SK-N-MC (cell line): ENCODE data around the gene ZDHHC11.

Source experiments
- EZH2 ChIP-seq: fragments of 200-600 bp; sonication (generic); IDR thresholded peaks from one replicate; pipeline ENCODE4 v1.6.1; 2017; ENCODE audit warnings: antibody characterized with exemption
- FOXP2 ChIP-seq: optimal IDR thresholded peaks from 2 replicates; pipeline ENCODE3; 2011; ENCODE audit warnings: mild to moderate bottlenecking, moderate library complexity; ENCODE audit not compliant: insufficient read depth; ENCODE audit errors: extremely low read length, control extremely low read depth
- POLR2AphosphoS5 ChIP-seq: IDR thresholded peaks from 2 replicates; pipeline ENCODE4 v1.6.1; 2012; ENCODE audit warnings: mild to moderate bottlenecking, low read depth, low read length, borderline replicate concordance

DNA sequence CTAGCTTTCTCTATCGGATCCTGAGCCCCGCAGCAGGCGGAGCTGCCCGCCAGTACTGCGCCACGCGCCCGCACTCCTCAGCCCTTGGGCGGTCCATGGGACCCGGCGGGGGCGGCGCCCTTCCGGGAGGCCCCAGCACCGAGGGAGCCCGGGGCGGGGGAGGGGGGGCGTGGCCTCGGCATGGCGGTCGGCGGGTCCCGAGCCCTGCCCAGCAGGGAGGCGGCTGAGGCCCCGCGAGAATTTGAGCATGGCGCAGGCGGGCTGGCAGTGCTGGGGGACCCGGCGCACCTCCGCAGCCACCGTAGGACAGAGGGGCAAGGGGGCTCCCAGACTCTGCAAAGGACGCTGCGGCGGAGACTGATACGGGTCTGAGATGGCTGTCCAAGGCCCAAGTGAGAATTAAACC is 73.0 kb downstream of the ZDHHC11 start:
- TF ChIP-seq POLR2AphosphoS5 = no peak
- TF ChIP-seq EZH2 = no peak
- TF ChIP-seq FOXP2 = no peak
